Neural progenitor cell (in vitro differentiated cells): ENCODE results near the gene CREBBP.

Source experiments
- CTCF ChIP-seq: fragments of 200-600 bp; sonication (generic); IDR thresholded peaks from 2 replicates; pipeline ENCODE4 v1.5.1; 2017; ENCODE audit warnings: antibody characterized with exemption, mild to moderate bottlenecking
- EZH2 ChIP-seq: fragments of 200-600 bp; sonication (generic); IDR thresholded peaks from 2 replicates; pipeline ENCODE4 v1.6.1; 2017; ENCODE audit warnings: antibody characterized with exemption, mild to moderate bottlenecking, moderate library complexity
- EZH2phosphoT487 ChIP-seq: fragments of 200-600 bp; sonication (generic); IDR thresholded peaks from 2 replicates; pipeline ENCODE4 v1.6.1; 2017; ENCODE audit warnings: antibody characterized with exemption

GRCh38 chr16:3797473-3797872 lies 83.0 kb downstream of the CREBBP start:
- TF ChIP-seq CTCF (no peak), EZH2phosphoT487 (no peak), EZH2 (no peak)
